GM12891 (cell line): Measurements from ENCODE around the gene MRPL1.

Experiments used
- PAX5 ChIP-seq: IDR thresholded peaks from 2 replicates; pipeline ENCODE4 v1.6.1; 2011; ENCODE audit warnings: low read length, moderate library complexity, mild to moderate bottlenecking; ENCODE audit not compliant: insufficient read depth, severe bottlenecking
- POLR2A ChIP-seq: IDR thresholded peaks from 2 replicates; pipeline ENCODE4 v1.6.1; 2011; ENCODE audit warnings: low read depth, low read length, control low read depth
- POLR2AphosphoS5 ChIP-seq: IDR thresholded peaks from 2 replicates; pipeline ENCODE4 v1.6.1; 2011; ENCODE audit warnings: low read depth, low read length, control low read depth
- POU2F2 ChIP-seq: IDR thresholded peaks from 2 replicates; pipeline ENCODE4 v1.6.1; 2011; ENCODE audit warnings: low read depth, mild to moderate bottlenecking, control low read depth, low read length, moderate library complexity
- SPI1 ChIP-seq: IDR thresholded peaks from 2 replicates; pipeline ENCODE4 v1.6.1; 2011; ENCODE audit warnings: low read depth, low read length, control low read depth
- TAF1 ChIP-seq: IDR thresholded peaks from 2 replicates; pipeline ENCODE4 v1.6.1; 2011; ENCODE audit warnings: low read depth, low read length, control low read depth

- TF ChIP-seq POLR2A (no peak), TAF1 (no peak), POLR2AphosphoS5 (no peak), PAX5 (no peak), POU2F2 (no peak), SPI1 (no peak)
These were observed 138.9 kb downstream of the MRPL1 start for GRCh38 chr4:78001531-78001930.
